ENCODE measurements around the gene ZNF764.

Gene ZNF764

DNA sequence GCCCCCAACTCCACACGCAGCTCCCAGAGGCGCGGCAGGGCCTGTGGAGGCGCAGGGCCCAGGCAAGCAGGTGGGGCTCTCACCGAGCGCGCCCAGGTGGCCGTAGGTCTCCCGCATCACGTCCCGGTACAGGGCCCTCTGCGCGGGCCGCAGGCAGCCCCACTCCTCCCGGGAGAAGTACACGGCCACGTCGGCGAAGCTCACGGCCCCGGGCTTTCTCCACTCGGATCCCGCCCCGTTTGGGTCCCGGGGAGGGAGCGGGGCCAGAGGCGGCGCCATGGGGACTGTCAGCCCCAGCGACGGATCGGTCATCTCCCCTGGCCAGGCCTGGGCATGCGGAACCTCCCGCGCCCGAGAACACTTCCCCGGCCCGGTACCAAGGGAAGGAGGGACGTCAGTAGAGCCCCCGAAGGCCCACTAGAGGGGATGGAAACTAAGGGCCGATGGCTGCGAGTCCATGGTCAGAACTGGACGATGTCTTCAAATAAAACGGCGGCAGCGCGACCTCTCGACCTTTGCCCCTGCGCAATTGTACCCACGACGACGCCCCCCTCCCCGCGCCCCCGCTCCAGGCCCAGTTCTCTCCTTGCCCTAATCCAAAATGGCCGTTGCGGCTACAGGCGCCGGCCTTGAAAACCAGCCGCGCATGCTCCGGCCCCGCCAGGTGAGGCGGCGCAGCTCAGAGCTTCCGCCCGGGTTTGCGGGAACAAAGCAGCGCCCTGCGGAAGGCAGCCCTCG lies 23.6 kb downstream of the ZNF764 start, which contains the start of gene ZNF747:
TSS of gene ZNF747 (minus strand) at position 491 of the 738 bp plus-strand sequence. CDS start at position 312, 179 bp downstream.
- peaks cover 11% of the 10 kb centered on the region for H3K4me1 ChIP-seq
- peak within 1 kb of the TSS; percentile 73 for H3K4me3 ChIP-seq (ENCODE audit: low read depth, low read length)
- peak within 1 kb of the TSS; percentile 94 for H3K27ac ChIP-seq
- H3K36me3 ChIP-seq (ENCODE audit: control insufficient read depth, insufficient read depth, low read length), result no peaks in the 10 kb centered on the region
- H3K9ac ChIP-seq, result peak within 1 kb of the TSS; percentile 95
- H3K4me2 ChIP-seq (ENCODE audit: low read length), result peak within 1 kb of the TSS; percentile 76
- peak within 1 kb of the TSS; percentile 96 for H2AFZ ChIP-seq
- no peaks in the 10 kb centered on the region for H3K9me3 ChIP-seq (ENCODE audit: control insufficient read depth, low read length)
- peak; percentile 10 for TF ChIP-seq CTCF (IDR thresholded peaks at IDR 0.05)
- H3K27me3 ChIP-seq (ENCODE audit: control insufficient read depth, insufficient read depth, low read length), result no peaks in the 10 kb centered on the region
- peaks cover 12% of the 10 kb centered on the region for H3K79me2 ChIP-seq

- Histone ChIP-seq H3K27me3 (ENCODE audit: control insufficient read depth, insufficient read depth, low read length) (no peaks in the 10 kb centered on the region), H3K27ac (peak overlapping the region; percentile 94), H3K9me3 (ENCODE audit: control insufficient read depth, low read length) (no peaks in the 10 kb centered on the region), H3K4me1 (peaks cover 11% of the 10 kb centered on the region), H3K9ac (peak overlapping the region; percentile 95), H3K79me2 (peaks cover 12% of the 10 kb centered on the region), H2AFZ (peak overlapping the region; percentile 96), H3K36me3 (ENCODE audit: control insufficient read depth, insufficient read depth, low read length) (no peaks in the 10 kb centered on the region), H3K4me3 (ENCODE audit: low read depth, low read length) (peak overlapping the region; percentile 73), H3K4me2 (ENCODE audit: low read length) (peak overlapping the region; percentile 76)
- TF ChIP-seq CTCF (IDR thresholded peaks at IDR 0.05), result no peak
Measured at GRCh38 chr16:30533748-30534367, 24.3 kb downstream of the ZNF764 start.

DNA sequence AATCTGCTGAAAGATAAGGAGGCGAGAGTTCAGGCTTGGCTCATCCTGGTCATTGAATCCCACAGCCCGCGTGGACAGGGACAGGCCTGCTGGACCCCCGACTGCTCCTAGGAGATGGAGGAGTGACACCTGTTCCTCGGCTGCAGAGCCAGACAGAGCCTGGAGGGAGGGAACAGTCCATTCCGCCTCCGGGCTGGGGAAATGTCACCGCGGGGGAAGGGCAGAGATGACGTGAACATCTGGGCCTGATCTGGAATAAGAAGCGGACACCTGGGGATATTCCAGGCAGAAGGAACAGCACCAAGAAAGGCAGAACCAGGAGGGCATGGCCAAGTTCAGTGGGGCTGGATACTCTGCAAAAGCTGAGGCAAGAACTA lies 25.0 kb downstream of the ZNF764 start:
- no peak for TF ChIP-seq CTCF (IDR thresholded peaks at IDR 0.05)
- H3K27ac ChIP-seq, result no peak overlapping the region
- no peak overlapping the region for H3K4me2 ChIP-seq (ENCODE audit: low read length)
- peaks cover 12% of the 10 kb centered on the region for H3K79me2 ChIP-seq
- no peaks in the 10 kb centered on the region for H3K9me3 ChIP-seq (ENCODE audit: control insufficient read depth, low read length)
- no peaks in the 10 kb centered on the region for H3K27me3 ChIP-seq (ENCODE audit: control insufficient read depth, insufficient read depth, low read length)
- H3K9ac ChIP-seq, result no peak overlapping the region
- H3K4me3 ChIP-seq (ENCODE audit: low read depth, low read length), result no peak overlapping the region
- peaks cover 12% of the 10 kb centered on the region for H3K4me1 ChIP-seq
- H3K36me3 ChIP-seq (ENCODE audit: control insufficient read depth, insufficient read depth, low read length), result no peaks in the 10 kb centered on the region
- H2AFZ ChIP-seq, result no peak overlapping the region

GRCh38 chr16:30532285-30533145 lies 25.7 kb downstream of the ZNF764 start:
- Histone ChIP-seq H2AFZ (no peak overlapping the region), H3K27me3 (ENCODE audit: control insufficient read depth, insufficient read depth, low read length) (no peaks in the 10 kb centered on the region), H3K36me3 (ENCODE audit: control insufficient read depth, insufficient read depth, low read length) (no peaks in the 10 kb centered on the region), H3K4me1 (peaks cover 19% of the 10 kb centered on the region), H3K4me2 (ENCODE audit: low read length) (no peak overlapping the region), H3K27ac (no peak overlapping the region), H3K4me3 (ENCODE audit: low read depth, low read length) (no peak overlapping the region), H3K9ac (no peak overlapping the region), H3K9me3 (ENCODE audit: control insufficient read depth, low read length) (no peaks in the 10 kb centered on the region), H3K79me2 (peaks cover 12% of the 10 kb centered on the region)
- TF ChIP-seq CTCF (IDR thresholded peaks at IDR 0.05), result no peak
